Inflammatory macrophage treated with lipopolysaccharide for 1 hour (primary cell): ENCODE data around the gene TTYH3.

Source experiments
- DNase-seq, 2 donors: peaks; one replicate each; pipeline ENCODE4 v3.0.0-alpha.2; 2020 to 2022

Gene TTYH3

GRCh38 chr7:2635810-2636701 is 4.3 kb downstream of the TTYH3 start:
- DNase-seq = no peak

DNA sequence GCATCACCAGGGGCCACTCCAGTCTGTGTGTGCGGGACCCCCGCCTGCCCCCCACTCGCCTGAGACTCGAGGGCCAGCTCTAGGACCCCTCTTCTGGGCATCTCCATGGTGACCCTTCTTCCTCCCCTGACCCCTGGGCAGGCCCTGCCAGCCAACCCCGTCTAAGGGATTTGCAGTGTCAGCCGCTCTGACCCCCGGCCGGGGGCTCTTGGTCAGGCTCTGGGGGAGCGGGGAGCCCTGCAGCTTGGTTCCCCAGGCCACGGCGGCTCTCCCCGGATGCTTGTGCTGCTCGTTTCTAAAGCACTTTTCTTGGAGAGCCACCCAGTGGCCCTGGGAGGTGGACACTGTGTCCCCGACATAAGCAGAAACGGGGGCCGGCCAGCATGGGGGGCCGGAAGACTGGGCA is 5.3 kb downstream of the TTYH3 start:
- DNase-seq = no peak

- DNase-seq = peak; percentile 80 to 89
These were observed 5.9 kb downstream of the TTYH3 start for GRCh38 chr7:2637505-2638223.

GRCh38 chr7:2638224-2638991 is 6.6 kb downstream of the TTYH3 start:
- peak; percentile 49 to 85 for DNase-seq

- peak; percentile 19 to 62 for DNase-seq
These were observed 7.4 kb downstream of the TTYH3 start for GRCh38 chr7:2639181-2639681.

DNA sequence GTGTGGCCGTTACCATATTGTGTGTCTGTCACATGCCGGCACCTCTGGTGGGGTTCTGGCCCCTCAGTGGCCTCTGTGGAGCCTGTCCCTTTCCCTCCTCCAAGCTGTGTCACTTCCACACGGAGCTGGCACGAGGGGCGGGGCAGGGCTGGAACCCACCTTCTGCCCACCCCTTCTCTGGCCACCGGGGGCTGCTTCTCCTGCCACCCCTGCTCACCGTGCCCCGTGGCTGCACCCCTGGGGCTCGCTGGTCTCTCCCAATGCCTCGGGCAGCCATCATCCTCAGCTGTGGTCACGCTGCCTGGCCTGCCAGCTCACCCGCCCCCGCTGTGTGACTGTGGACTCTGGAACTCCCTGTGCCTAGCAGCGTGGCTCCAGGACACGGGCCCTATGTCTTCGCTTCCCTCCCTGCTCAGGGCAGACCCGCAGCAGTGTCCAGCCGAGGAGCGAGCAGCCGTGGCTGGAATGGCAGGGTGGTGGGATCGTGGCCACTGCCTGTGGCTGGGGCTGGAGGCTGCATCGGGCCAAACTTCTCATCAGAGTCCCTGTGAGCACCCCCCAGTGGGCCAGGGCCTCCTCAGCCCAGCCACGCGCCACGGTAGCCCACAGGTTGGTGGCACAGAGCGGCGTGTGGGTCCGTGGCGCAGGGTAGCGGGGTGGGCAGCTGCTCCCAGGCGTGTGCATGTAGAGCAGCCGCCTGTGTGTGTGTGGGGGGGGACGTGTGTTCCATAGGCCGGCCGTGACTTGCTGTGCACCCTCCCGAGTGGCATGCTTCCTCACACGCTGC is 8.1 kb downstream of the TTYH3 start:
- no peak for DNase-seq

- DNase-seq = no peak
These were observed 8.7 kb downstream of the TTYH3 start for GRCh38 chr7:2640482-2640830.

GRCh38 chr7:2640846-2641316 is 9.1 kb downstream of the TTYH3 start:
- no peak for DNase-seq

DNA sequence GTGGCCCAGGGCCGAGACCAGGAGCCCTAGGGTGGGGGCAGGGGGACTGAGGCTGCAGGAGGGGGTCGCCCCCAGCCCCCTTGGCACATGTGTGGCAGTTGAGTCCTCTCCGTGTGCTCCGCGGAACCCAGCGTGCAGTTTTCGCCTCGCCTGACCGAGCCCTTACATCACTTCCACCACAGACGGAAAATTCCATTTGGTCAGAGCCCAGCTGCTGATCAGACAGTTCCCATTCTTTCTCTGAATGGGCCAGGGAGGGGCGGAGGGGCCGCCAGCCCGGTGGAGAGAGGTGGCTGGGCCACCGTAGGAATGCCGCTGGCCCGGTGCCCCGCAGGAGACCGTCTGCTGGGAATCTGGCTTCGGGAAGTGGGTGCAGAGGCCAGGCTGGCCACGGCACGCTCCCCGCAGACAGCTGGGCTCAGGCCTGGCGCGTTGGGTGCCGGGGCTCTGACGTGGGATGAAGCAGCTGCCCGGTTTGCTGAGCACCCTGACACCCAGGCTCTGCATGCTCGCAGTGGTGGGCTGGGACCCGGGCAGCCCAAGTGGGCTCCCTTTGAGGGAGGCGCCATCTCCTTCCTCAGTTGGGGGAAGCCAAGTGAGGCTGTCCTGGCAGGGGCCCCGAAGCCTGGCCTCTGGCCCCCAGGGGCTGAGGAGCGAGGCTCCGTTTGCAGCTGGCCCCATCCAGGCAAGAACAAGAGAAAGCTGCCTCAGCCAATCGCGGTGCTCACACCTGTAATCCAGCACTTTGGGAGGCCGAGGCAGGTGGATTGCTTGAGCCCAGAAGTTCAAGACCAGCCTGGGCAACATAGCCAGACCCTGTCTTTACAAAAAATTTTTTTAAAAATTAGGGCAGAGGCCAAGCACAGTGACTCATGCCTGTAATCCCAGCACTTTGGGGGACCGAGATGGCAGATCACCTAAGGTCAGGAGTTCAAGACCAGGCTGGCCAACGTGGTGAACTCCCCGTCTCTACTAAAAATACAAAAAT is 9.9 kb downstream of the TTYH3 start:
- peak; percentile 79 to 84 for DNase-seq

DNA sequence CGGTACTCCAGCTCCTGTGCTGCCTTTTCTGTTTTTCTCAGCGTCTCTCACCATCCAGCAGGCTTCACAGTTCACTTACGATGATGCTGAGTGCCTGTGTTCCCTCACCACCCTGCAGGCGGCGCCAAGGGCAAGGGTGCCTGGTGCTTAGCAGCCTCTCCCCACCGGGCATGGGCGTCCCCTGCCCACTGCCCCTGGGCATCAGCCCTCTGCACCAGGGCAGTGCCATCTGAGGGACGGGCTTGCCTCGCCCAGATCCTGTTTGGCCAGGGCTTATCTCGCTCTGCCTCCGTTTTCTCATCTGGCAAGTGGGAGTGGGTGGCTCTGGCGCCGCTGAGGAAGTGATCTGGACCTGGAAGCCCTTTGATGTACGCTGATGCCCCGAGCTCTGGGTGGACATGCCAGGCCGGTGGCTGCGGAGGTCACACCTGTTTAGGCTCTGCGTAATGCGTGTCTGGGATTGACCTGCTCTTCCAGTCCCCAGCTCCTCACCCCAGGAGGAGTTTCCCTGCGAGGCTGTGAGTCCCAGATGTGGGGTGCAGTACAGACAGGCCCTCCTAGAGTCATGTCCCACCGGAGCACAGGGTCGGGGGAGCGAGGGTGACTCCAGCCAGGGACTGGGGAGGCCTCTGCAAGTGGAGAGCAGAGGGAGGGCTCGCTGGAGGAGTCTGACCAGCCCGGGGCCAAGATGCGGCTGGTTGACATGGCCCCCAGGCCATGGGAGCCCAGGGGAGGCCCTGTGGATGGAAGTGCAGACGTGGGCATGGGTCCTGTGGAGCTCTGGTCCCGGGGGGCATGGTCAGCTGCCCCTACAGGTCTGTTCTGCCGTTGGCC is 11.8 kb downstream of the TTYH3 start:
- no peak for DNase-seq

DNA sequence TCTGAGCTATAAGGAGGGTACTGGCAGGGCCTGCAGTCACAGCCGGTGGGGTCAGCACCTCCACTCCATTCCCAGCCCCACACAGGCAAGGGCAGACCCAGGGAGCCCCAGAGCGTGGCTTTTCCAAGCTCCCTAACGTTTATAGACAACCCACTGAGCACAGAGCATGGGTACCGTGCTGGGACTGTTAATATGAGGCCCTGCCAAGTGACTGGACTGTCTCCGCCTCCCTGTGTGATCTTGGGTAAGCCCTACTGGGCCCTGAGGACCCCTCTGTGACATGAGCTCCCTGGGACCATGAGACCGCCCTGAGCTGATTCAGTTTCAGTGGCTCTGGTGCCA is 12.4 kb downstream of the TTYH3 start:
- no peak for DNase-seq

GRCh38 chr7:2644562-2645273 is 12.9 kb downstream of the TTYH3 start:
- DNase-seq = no peak

GRCh38 chr7:2645274-2645868 is 13.6 kb downstream of the TTYH3 start:
- peak in 1 of 2 donors; percentile 38 for DNase-seq

DNA sequence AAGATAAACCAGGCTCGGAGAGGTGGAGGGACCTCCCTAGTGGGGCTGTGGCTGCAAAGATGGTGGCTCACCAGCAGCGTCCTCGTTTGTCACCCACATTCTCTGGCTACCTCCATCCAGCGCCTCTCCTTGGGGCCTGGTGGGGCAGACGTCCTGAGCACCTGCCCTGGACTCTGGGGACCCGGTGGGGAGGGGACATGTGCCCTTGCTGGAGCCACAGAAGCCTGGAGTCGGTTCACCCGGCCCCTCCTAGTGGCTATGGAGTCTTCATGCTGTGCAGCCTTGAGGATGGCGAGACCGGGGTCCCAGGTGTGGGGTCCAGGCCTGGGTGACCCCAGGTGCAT is 14.5 kb downstream of the TTYH3 start:
- no peak for DNase-seq

GRCh38 chr7:2646680-2647571 is 15.1 kb downstream of the TTYH3 start:
- no peak for DNase-seq

DNA sequence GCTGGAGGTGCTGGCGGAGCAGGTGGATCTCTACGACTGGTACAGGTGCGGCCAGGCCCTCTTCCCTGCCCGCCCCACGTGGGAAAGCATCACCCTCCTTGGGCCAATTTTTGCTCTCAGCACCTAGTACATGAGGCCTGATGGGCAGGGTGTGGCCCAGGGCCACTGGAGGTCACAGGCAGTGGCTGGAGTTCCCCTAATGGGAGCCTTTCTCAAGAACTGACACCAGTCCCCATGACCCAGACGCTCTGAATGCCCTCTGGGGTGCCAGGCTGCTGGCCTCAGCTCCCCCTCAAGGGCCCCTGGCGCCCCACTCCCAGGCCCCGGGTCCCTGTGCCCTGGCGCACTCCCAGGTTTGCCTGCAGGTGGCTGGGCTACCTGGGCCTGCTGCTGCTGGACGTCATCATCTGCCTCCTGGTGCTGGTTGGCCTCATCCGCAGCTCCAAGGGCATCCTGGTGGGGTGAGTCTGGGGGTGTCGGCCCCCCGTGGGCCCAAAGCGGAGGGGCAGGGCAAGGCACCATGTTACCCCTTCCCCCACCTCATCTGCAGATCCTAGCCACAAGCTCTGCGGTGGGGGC is 15.9 kb downstream of the TTYH3 start:
- peak; percentile 58 to 73 for DNase-seq

- DNase-seq = no peak
These were observed 17.5 kb downstream of the TTYH3 start for GRCh38 chr7:2649139-2649838.
